ENCODE data around the gene AMBN. TPM values are rescaled to one million over a fixed set of nuclear protein-coding genes. Genes with fewer than 3 reads are reported as not detected.
A peak's percentile ranks its signal among the peaks of the same experiment; 100 is the strongest.

The AMBN gene
- total RNA-seq, 1 donor from 2014 or later, result not detected

DNA sequence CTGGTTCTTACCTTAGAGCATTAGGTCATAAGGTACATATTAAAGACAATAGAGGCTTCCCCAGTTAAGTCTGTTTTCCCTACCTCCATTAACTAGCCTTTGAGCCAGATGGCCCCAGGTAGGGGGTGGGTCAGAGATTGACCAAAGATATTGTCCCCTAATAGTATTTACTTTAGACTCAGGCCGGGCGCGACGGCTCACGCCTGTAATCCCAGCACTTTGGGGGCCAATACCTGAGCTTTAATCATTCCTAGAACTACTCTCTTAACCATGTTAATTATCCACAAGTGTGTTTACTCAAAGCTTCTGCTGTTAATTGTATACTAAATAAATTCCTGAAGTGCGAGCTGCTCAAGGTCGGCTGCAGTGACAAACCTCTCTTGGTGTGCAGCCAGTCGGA lies 28.0 kb upstream of the AMBN start:
- no peaks in the 10 kb centered on the region for H3K27me3 Mint-ChIP-seq
- H3K36me3 Mint-ChIP-seq (ENCODE audit: insufficient read depth), result peaks cover 11% of the 10 kb centered on the region
- peak; percentile 17 for DNase-seq (ENCODE audit: low spot score, unreplicated experiment)
- peaks cover 20% of the 10 kb centered on the region for H3K4me1 Mint-ChIP-seq (ENCODE audit: low read depth)
- H3K4me3 Mint-ChIP-seq (ENCODE audit: low read depth), result peak overlapping the region; percentile 41
- H3K9me3 Mint-ChIP-seq (ENCODE audit: low read depth), result peaks cover 32% of the 10 kb centered on the region
- peak overlapping the region; percentile 76 for H3K27ac Mint-ChIP-seq
- TF ChIP-seq CTCF (IDR thresholded peaks at IDR 0.05; ENCODE audit: unreplicated experiment), result no peak

GRCh38 chr4:70570796-70571195 lies 21.3 kb upstream of the AMBN start:
- Mint-ChIP-seq H3K4me1 (ENCODE audit: low read depth) (peaks cover 4% of the 10 kb centered on the region), H3K9me3 (ENCODE audit: low read depth) (peaks cover 44% of the 10 kb centered on the region), H3K27ac (no peak overlapping the region), H3K27me3 (no peaks in the 10 kb centered on the region), H3K36me3 (ENCODE audit: insufficient read depth) (peaks cover 16% of the 10 kb centered on the region), H3K4me3 (ENCODE audit: low read depth) (no peak overlapping the region)
- TF ChIP-seq CTCF (IDR thresholded peaks at IDR 0.05; ENCODE audit: unreplicated experiment), result no peak
- DNase-seq (ENCODE audit: low spot score, unreplicated experiment), result no peak

GRCh38 chr4:70571772-70572171 lies 20.3 kb upstream of the AMBN start:
- no peak overlapping the region for H3K4me3 Mint-ChIP-seq (ENCODE audit: low read depth)
- no peaks in the 10 kb centered on the region for H3K27me3 Mint-ChIP-seq
- H3K36me3 Mint-ChIP-seq (ENCODE audit: insufficient read depth), result peaks cover 13% of the 10 kb centered on the region
- peaks cover 36% of the 10 kb centered on the region for H3K9me3 Mint-ChIP-seq (ENCODE audit: low read depth)
- no peak for DNase-seq (ENCODE audit: low spot score, unreplicated experiment)
- no peak for TF ChIP-seq CTCF (IDR thresholded peaks at IDR 0.05; ENCODE audit: unreplicated experiment)
- H3K27ac Mint-ChIP-seq, result no peak overlapping the region
- H3K4me1 Mint-ChIP-seq (ENCODE audit: low read depth), result peaks cover 4% of the 10 kb centered on the region

DNA sequence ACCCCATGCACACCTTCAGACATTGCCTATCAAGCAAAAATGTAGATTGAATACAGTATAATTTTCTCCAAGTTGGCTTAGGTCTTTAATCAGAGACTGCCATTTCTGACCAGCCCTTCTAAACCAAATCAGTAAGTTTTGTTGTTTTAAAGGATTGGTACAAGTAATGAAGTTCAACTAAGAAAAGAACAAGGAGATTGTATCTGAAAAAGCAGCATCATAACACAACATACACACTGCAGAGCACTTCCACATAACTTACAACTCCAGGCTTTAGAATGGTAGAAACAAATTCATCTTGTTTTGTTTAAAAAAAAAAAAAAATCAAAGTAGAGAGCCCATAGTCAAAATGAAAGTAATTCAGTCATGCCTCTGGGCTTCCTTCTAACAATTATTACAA lies 16.1 kb upstream of the AMBN start:
- TF ChIP-seq CTCF (IDR thresholded peaks at IDR 0.05; ENCODE audit: unreplicated experiment), result no peak
- no peaks in the 10 kb centered on the region for H3K36me3 Mint-ChIP-seq (ENCODE audit: insufficient read depth)
- H3K4me3 Mint-ChIP-seq (ENCODE audit: low read depth), result no peak overlapping the region
- peaks cover 17% of the 10 kb centered on the region for H3K9me3 Mint-ChIP-seq (ENCODE audit: low read depth)
- no peak for DNase-seq (ENCODE audit: low spot score, unreplicated experiment)
- H3K4me1 Mint-ChIP-seq (ENCODE audit: low read depth), result peaks cover 6% of the 10 kb centered on the region
- H3K27me3 Mint-ChIP-seq, result no peaks in the 10 kb centered on the region
- no peak overlapping the region for H3K27ac Mint-ChIP-seq

GRCh38 chr4:70577220-70577927 lies 14.7 kb upstream of the AMBN start:
- Mint-ChIP-seq H3K4me3 (ENCODE audit: low read depth) (no peak overlapping the region), H3K4me1 (ENCODE audit: low read depth) (peaks cover 2% of the 10 kb centered on the region), H3K9me3 (ENCODE audit: low read depth) (peaks cover 15% of the 10 kb centered on the region), H3K27me3 (no peaks in the 10 kb centered on the region), H3K36me3 (ENCODE audit: insufficient read depth) (no peaks in the 10 kb centered on the region), H3K27ac (no peak overlapping the region)
- no peak for TF ChIP-seq CTCF (IDR thresholded peaks at IDR 0.05; ENCODE audit: unreplicated experiment)
- DNase-seq (ENCODE audit: low spot score, unreplicated experiment), result no peak

All from progenitor cell of endocrine pancreas (in vitro differentiated cells).